ENCODE data around the gene RAB22A. TPM values are rescaled to one million over a fixed set of nuclear protein-coding genes. Genes with fewer than 3 reads are reported as not detected.

The RAB22A gene
- total RNA-seq, 4 donors from 2014 or later, result 16.7 to 26.2 (median 20.8) TPM

DNA sequence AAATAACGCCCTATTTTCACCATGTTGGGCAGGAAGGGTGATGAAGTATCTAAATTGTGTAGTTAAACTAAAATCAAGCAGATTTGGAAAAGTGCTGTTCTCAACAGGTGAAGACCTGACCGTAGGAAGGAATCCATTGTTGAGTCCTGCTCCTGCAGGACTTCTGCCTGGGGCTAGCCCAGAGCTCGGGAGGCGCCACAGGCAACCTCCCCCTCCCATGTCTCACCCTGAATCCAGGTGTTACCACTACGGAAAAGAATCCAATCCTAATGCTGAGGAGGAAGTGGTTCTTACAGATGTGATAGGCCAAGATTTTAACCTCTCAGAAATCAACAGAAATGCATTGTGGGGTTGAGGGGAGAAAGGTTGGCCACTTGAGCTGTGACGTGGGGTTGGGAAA lies 30.2 kb downstream of the RAB22A start:
- no peak overlapping the region for H3K4me3 ChIP-seq
- no peaks in the 10 kb centered on the region for H3K27me3 ChIP-seq
- H3K36me3 ChIP-seq, result peaks cover 0 to 19% (median 0%) of the 10 kb centered on the region in 3 donors
- H3K9me3 ChIP-seq, result no peaks in the 10 kb centered on the region
- no peaks in the 10 kb centered on the region for H3K4me1 ChIP-seq
- no peak overlapping the region for H3K27ac ChIP-seq
- TF ChIP-seq, protein P1, sequence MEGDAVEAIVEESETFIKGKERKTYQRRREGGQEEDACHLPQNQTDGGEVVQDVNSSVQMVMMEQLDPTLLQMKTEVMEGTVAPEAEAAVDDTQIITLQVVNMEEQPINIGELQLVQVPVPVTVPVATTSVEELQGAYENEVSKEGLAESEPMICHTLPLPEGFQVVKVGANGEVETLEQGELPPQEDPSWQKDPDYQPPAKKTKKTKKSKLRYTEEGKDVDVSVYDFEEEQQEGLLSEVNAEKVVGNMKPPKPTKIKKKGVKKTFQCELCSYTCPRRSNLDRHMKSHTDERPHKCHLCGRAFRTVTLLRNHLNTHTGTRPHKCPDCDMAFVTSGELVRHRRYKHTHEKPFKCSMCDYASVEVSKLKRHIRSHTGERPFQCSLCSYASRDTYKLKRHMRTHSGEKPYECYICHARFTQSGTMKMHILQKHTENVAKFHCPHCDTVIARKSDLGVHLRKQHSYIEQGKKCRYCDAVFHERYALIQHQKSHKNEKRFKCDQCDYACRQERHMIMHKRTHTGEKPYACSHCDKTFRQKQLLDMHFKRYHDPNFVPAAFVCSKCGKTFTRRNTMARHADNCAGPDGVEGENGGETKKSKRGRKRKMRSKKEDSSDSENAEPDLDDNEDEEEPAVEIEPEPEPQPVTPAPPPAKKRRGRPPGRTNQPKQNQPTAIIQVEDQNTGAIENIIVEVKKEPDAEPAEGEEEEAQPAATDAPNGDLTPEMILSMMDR (IDR thresholded peaks at IDR 0.05), result no peak
- no peak for TF ChIP-seq POLR2A (IDR thresholded peaks at IDR 0.05)
- TF ChIP-seq EP300 (IDR thresholded peaks at IDR 0.05), result no peak
- 91 to 96% methylated on average over 6 of the region's 6 CpGs for WGBS, 2 donors
- DNase-seq (ENCODE audit: low spot score in 2 of 2), result no peak

DNA sequence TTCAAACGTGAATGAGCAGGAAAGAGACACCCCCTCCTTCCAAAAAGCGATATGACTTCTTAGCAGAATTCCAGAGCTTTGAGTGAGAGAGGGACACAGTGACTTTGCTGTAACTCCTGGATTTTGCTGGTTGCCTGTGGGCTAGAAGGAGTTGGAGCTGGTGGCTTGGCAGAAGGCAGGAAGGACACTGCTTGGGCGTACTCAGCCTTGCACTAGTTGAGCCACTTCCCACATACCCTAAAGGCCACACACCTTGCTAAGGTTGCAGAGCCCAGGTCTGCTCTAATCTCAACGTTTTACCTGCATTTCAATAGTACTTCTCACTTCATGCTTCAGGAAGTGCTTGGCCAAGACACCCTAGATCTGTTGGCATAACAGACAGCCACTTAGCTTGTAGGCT lies 30.6 kb downstream of the RAB22A start:
- no peak for TF ChIP-seq POLR2A (IDR thresholded peaks at IDR 0.05)
- TF ChIP-seq, protein P1 (IDR thresholded peaks at IDR 0.05), result no peak
- no peak for TF ChIP-seq EP300 (IDR thresholded peaks at IDR 0.05)
- Histone ChIP-seq H3K27me3 (no peaks in the 10 kb centered on the region), H3K27ac (no peak overlapping the region), H3K4me1 (no peaks in the 10 kb centered on the region), H3K4me3 (no peak overlapping the region), H3K36me3 (peaks cover 0 to 23% (median 0%) of the 10 kb centered on the region in 3 donors), H3K9me3 (no peaks in the 10 kb centered on the region)
- no peak for DNase-seq (ENCODE audit: low spot score in 2 of 2)
- WGBS, 2 donors, result 90 to 91% methylated on average over 4 of the region's 4 CpGs

DNA sequence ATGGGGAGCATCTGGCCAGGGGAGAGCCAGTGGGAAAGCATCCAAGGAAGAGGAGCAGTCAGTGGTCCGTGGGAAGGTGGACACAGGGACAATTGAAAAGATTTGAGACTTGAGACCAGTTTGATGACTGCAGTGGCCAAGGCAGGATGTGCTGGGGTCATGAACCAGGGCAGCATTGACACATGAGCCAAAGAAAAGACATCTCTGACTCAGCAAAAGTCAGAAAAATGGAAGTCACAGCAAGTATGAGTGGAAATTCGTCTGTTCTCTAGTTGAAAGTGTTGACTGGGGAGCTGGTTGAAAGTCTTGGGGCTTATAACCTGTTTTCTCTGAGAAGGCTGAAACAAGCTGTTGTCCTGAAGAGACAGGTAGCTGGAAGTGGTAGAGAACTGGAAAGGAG lies 31.3 kb downstream of the RAB22A start:
- H3K9me3 ChIP-seq, result no peaks in the 10 kb centered on the region
- no peaks in the 10 kb centered on the region for H3K4me1 ChIP-seq
- no peak for TF ChIP-seq POLR2A (IDR thresholded peaks at IDR 0.05)
- TF ChIP-seq, protein P1 (IDR thresholded peaks at IDR 0.05), result no peak
- no peak for TF ChIP-seq EP300 (IDR thresholded peaks at IDR 0.05)
- H3K27me3 ChIP-seq, result no peaks in the 10 kb centered on the region
- DNase-seq (ENCODE audit: low spot score in 2 of 2), result no peak
- no peak overlapping the region for H3K27ac ChIP-seq
- H3K4me3 ChIP-seq, result no peak overlapping the region
- WGBS, 2 donors, result 77 to 81% methylated on average over 2 of the region's 2 CpGs
- H3K36me3 ChIP-seq, result peaks cover 0 to 30% (median 7%) of the 10 kb centered on the region in 3 donors

DNA sequence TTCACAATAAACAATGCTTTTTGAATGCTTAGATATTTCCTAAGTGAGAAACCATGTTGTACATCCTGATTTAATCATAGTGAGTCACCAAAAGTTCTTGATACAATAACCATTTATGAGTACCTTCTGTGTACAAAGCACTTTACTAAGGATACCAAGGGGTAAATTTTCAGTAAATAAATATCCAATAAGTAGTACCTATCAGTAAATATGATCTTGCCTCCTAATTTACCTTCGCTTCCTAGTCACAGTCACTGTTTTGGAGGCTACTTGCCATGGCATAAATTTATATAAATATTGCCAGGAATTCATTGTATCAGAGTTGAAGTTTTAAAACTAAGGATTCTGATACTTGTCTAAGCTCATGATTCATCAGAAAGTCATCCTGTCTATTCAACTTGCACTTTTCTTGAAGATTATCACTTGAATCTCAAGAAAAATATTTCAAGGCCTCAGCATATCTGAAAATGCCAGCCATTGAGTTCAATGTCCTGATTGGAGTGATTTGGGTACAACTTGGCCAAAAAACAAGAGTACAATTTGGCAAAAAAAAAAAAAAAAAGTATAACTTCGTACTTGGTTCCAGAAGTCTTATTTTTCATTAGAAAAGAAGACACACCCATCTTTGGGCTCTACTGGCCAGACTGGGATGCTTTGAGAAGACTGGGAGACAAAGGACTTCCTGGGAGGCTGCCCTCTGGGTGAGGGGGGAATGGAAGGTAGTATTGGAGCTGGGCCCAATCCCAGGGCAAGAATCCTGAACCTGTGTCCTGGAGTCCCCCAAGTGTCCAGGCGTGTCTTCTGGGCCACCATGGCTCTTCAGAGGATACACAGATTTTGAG lies 32.8 kb downstream of the RAB22A start:
- no peaks in the 10 kb centered on the region for H3K27me3 ChIP-seq
- no peaks in the 10 kb centered on the region for H3K9me3 ChIP-seq
- WGBS, 2 donors, result 92 to 94% methylated on average over 3 of the region's 3 CpGs
- H3K4me3 ChIP-seq, result no peak overlapping the region
- H3K36me3 ChIP-seq, result peaks cover 0 to 40% (median 17%) of the 10 kb centered on the region in 3 donors
- no peak overlapping the region for H3K27ac ChIP-seq
- no peak for TF ChIP-seq POLR2A (IDR thresholded peaks at IDR 0.05)
- no peaks in the 10 kb centered on the region for H3K4me1 ChIP-seq
- DNase-seq (ENCODE audit: low spot score in 2 of 2), result no peak

DNA sequence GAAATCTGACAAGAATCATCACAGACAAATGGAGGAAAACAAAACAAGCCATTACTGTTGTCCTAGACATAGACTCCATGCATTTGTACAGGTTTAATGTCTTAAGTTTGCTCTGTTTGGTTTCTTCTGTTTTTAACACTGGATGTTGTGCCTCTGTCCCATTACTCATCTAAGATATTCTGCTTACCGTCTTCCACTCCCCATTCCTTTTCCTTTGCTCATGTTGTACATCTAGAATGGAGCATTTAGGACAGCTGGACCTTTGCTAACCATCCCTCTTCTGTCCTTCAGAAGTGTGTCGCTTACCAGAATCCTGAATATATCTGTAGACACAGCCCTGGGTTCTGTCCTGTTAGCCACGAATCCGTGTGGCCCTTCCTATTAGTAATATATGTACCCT lies 35.2 kb downstream of the RAB22A start:
- Histone ChIP-seq H3K36me3 (peaks cover 0 to 44% (median 17%) of the 10 kb centered on the region in 3 donors), H3K27ac (no peak overlapping the region), H3K9me3 (no peaks in the 10 kb centered on the region), H3K4me3 (no peak overlapping the region), H3K4me1 (no peaks in the 10 kb centered on the region), H3K27me3 (no peaks in the 10 kb centered on the region)
- TF ChIP-seq EP300 (IDR thresholded peaks at IDR 0.05) (no peak), POLR2A (IDR thresholded peaks at IDR 0.05) (no peak)
- TF ChIP-seq, protein P1 (IDR thresholded peaks at IDR 0.05), result no peak
- no peak for DNase-seq (ENCODE audit: low spot score in 2 of 2)
- 90% methylated on average over 4 of the region's 4 CpGs for WGBS, 2 donors

Measured in tibial nerve (tissue), 4 donors.